Stimulated activated effector memory CD8-positive, alpha-beta T cell treated with anti-CD3 and anti-CD28 coated beads, Interleukin-12 subunit alpha, Interleukin-12 subunit beta, amount 100 ng/mL, for 72 hours (primary cell): ENCODE results near the gene CYB561.

Experiments used
- ATAC-seq: fragments of 150-1000 bp; cut with Tn5 transposase; 2 replicates; pipeline ENCODE4 v1.10.0; 2021
- DNase-seq, 2 donors: peaks; one replicate each; pipeline ENCODE4 v3.0.0; 2021 to 2022; ENCODE audit warnings: low spot score in 2 of 2
- H3K27ac Mint-ChIP-seq: one replicate; pipeline ENCODE4 v1.8.0; 2022; ENCODE audit warnings: mild to moderate bottlenecking, mixed read lengths
- H3K36me3 Mint-ChIP-seq: one replicate; pipeline ENCODE4 v1.8.0; 2022; ENCODE audit warnings: mild to moderate bottlenecking, mixed read lengths
- H3K4me1 Mint-ChIP-seq: one replicate; pipeline ENCODE4 v1.8.0; 2022; ENCODE audit warnings: mixed read lengths
- H3K4me3 Mint-ChIP-seq: one replicate; pipeline ENCODE4 v1.8.0; 2022; ENCODE audit warnings: mild to moderate bottlenecking, mixed read lengths
- H3K9me3 Mint-ChIP-seq: one replicate; pipeline ENCODE4 v1.8.0; 2022; ENCODE audit warnings: mixed read lengths

Gene CYB561

GRCh38 chr17:63398680-63399079 is 47.4 kb downstream of the CYB561 start:
- Mint-ChIP-seq H3K9me3 (no peaks in the 10 kb centered on the region), H3K36me3 (peaks cover 14% of the 10 kb centered on the region), H3K4me3 (no peak overlapping the region), H3K27ac (no peak overlapping the region), H3K4me1 (no peaks in the 10 kb centered on the region)
- ATAC-seq (no peak), DNase-seq (no peak)

GRCh38 chr17:63395075-63395805 is 50.9 kb downstream of the CYB561 start:
- H3K4me3 Mint-ChIP-seq: no peak overlapping the region
- ATAC-seq: peak; percentile 55
- no peaks in the 10 kb centered on the region for H3K9me3 Mint-ChIP-seq
- no peaks in the 10 kb centered on the region for H3K4me1 Mint-ChIP-seq
- H3K36me3 Mint-ChIP-seq: peaks cover 19% of the 10 kb centered on the region
- no peak overlapping the region for H3K27ac Mint-ChIP-seq
- DNase-seq: no peak

- H3K36me3 Mint-ChIP-seq: peaks cover 13% of the 10 kb centered on the region
- no peak for DNase-seq
These were observed 56.0 kb downstream of the CYB561 start for GRCh38 chr17:63390090-63390489.

GRCh38 chr17:63387656-63388340 is 58.3 kb downstream of the CYB561 start:
- Mint-ChIP-seq H3K9me3 (no peaks in the 10 kb centered on the region), H3K36me3 (peaks cover 13% of the 10 kb centered on the region), H3K4me1 (no peaks in the 10 kb centered on the region), H3K4me3 (no peak overlapping the region), H3K27ac (no peak overlapping the region)
- ATAC-seq: no peak
- no peak for DNase-seq

More at GRCh38 chr17:63390090-63390489, 56.0 kb downstream of the CYB561 start:
- no peaks in the 10 kb centered on the region for H3K9me3 Mint-ChIP-seq
- H3K4me3 Mint-ChIP-seq: no peak overlapping the region
- peak; percentile 58 for ATAC-seq
- no peaks in the 10 kb centered on the region for H3K4me1 Mint-ChIP-seq
- no peak overlapping the region for H3K27ac Mint-ChIP-seq

GRCh38 chr17:63382826-63383225 is 63.3 kb downstream of the CYB561 start:
- peaks cover under 1% of the 10 kb centered on the region for H3K9me3 Mint-ChIP-seq
- H3K4me1 Mint-ChIP-seq: no peaks in the 10 kb centered on the region
- no peak overlapping the region for H3K27ac Mint-ChIP-seq
- ATAC-seq (no peak), DNase-seq (no peak)
- H3K36me3 Mint-ChIP-seq: no peaks in the 10 kb centered on the region
- no peak overlapping the region for H3K4me3 Mint-ChIP-seq
